IPS DF 6.9 (cell line): ENCODE results near the gene PTPRD.

Source experiments
- DNase-seq: peaks from one replicate; pipeline ENCODE4 v3.0.0-alpha.2; 2013; ENCODE audit warnings: low read depth, low spot score
- H3K27ac ChIP-seq: one replicate; pipeline ENCODE4 v1.5.1; 2013; ENCODE audit warnings: low read length, control low read depth
- H3K27me3 ChIP-seq: 2 replicates; pipeline ENCODE4 v1.6.1; 2013; ENCODE audit warnings: mild to moderate bottlenecking, low read length; ENCODE audit not compliant: control insufficient read depth, insufficient read depth
- H3K36me3 ChIP-seq: 2 replicates; pipeline ENCODE4 v1.6.1; 2013; ENCODE audit warnings: low read length; ENCODE audit not compliant: control insufficient read depth, insufficient read depth
- H3K4me1 ChIP-seq: 2 replicates; pipeline ENCODE4 v1.6.1; 2013; ENCODE audit warnings: low read length; ENCODE audit not compliant: control insufficient read depth, insufficient read depth
- H3K4me3 ChIP-seq: 2 replicates; pipeline ENCODE4 v1.5.1; 2013; ENCODE audit warnings: mild to moderate bottlenecking, low read length
- H3K9me3 ChIP-seq: 2 replicates; pipeline ENCODE4 v1.6.1; 2013; ENCODE audit warnings: low read length, inconsistent platforms; ENCODE audit not compliant: control insufficient read depth, insufficient read depth
- WGBS: extraction: QIAGEN DNeasy Blood & Tissue Kit; methylation state at CpG from one replicate; pipeline ENCODE4 v1.1.7; 2013; ENCODE audit warnings: mixed read lengths, missing lambda C conversion rate; ENCODE audit not compliant: insufficient read length, insufficient coverage; 5-methylcytosine and 5-hydroxymethylcytosine counted together

The PTPRD gene

GRCh38 chr9:8567963-8568579 is 2044.7 kb downstream of the PTPRD start:
- H3K36me3 ChIP-seq = no peaks in the 10 kb centered on the region
- no CpG with 5 or more reads among the region's 2 CpGs for WGBS
- no peak overlapping the region for H3K4me3 ChIP-seq
- H3K27me3 ChIP-seq = no peaks in the 10 kb centered on the region
- H3K27ac ChIP-seq = no peak overlapping the region
- H3K9me3 ChIP-seq = no peaks in the 10 kb centered on the region
- no peak for DNase-seq
- H3K4me1 ChIP-seq = no peaks in the 10 kb centered on the region

GRCh38 chr9:8564960-8565359 is 2047.8 kb downstream of the PTPRD start:
- Histone ChIP-seq H3K27me3 (no peaks in the 10 kb centered on the region), H3K9me3 (no peaks in the 10 kb centered on the region), H3K36me3 (no peaks in the 10 kb centered on the region), H3K27ac (no peak overlapping the region), H3K4me1 (peaks cover 3% of the 10 kb centered on the region; the same call in 1 of the 2 replicates), H3K4me3 (no peak overlapping the region)
- no CpG with 5 or more reads among the region's 6 CpGs for WGBS
- no peak for DNase-seq

- no CpG with 5 or more reads among the region's 6 CpGs for WGBS
- no peak overlapping the region for H3K27ac ChIP-seq
- DNase-seq = no peak
- H3K36me3 ChIP-seq = no peaks in the 10 kb centered on the region
- H3K4me3 ChIP-seq = no peak overlapping the region
- H3K27me3 ChIP-seq = no peaks in the 10 kb centered on the region
- H3K4me1 ChIP-seq = peaks cover 3% of the 10 kb centered on the region; the same call in 1 of the 2 replicates
- H3K9me3 ChIP-seq = no peaks in the 10 kb centered on the region
Measured at GRCh38 chr9:8560560-8561525, 2052.0 kb downstream of the PTPRD start.

GRCh38 chr9:8558176-8558575 is 2054.6 kb downstream of the PTPRD start:
- no peak overlapping the region for H3K27ac ChIP-seq
- no peaks in the 10 kb centered on the region for H3K27me3 ChIP-seq
- no peaks in the 10 kb centered on the region for H3K9me3 ChIP-seq
- no CpG with 5 or more reads among the region's 2 CpGs for WGBS
- H3K4me1 ChIP-seq = peaks cover 3% of the 10 kb centered on the region; the same call in 1 of the 2 replicates
- H3K36me3 ChIP-seq = no peaks in the 10 kb centered on the region
- DNase-seq = no peak
- H3K4me3 ChIP-seq = no peak overlapping the region

- no peak for DNase-seq
- H3K36me3 ChIP-seq = no peaks in the 10 kb centered on the region
- no CpG with 5 or more reads among the region's 4 CpGs for WGBS
- H3K4me3 ChIP-seq = no peak overlapping the region
- H3K27me3 ChIP-seq = no peaks in the 10 kb centered on the region
- H3K27ac ChIP-seq = no peak overlapping the region
- no peaks in the 10 kb centered on the region for H3K4me1 ChIP-seq
- no peaks in the 10 kb centered on the region for H3K9me3 ChIP-seq
Measured at GRCh38 chr9:8555762-8556500, 2056.9 kb downstream of the PTPRD start.

GRCh38 chr9:8553444-8553843 is 2059.4 kb downstream of the PTPRD start:
- Histone ChIP-seq H3K27me3 (no peaks in the 10 kb centered on the region), H3K36me3 (no peaks in the 10 kb centered on the region), H3K4me1 (no peaks in the 10 kb centered on the region), H3K9me3 (no peaks in the 10 kb centered on the region), H3K27ac (no peak overlapping the region), H3K4me3 (no peak overlapping the region)
- no peak for DNase-seq
- 100% methylated on average over 1 of the region's 4 CpGs for WGBS

GRCh38 chr9:8552732-8553131 is 2060.1 kb downstream of the PTPRD start:
- Histone ChIP-seq H3K4me3 (no peak overlapping the region), H3K36me3 (no peaks in the 10 kb centered on the region), H3K27ac (no peak overlapping the region), H3K9me3 (no peaks in the 10 kb centered on the region), H3K27me3 (no peaks in the 10 kb centered on the region), H3K4me1 (no peaks in the 10 kb centered on the region)
- no CpG with 5 or more reads among the region's 3 CpGs for WGBS
- no peak for DNase-seq

- no peaks in the 10 kb centered on the region for H3K4me1 ChIP-seq
- no peaks in the 10 kb centered on the region for H3K36me3 ChIP-seq
- no peak overlapping the region for H3K4me3 ChIP-seq
- H3K9me3 ChIP-seq = no peaks in the 10 kb centered on the region
- no peaks in the 10 kb centered on the region for H3K27me3 ChIP-seq
- no peak overlapping the region for H3K27ac ChIP-seq
- no CpG with 5 or more reads among the region's 1 CpG for WGBS
- DNase-seq = no peak
Measured at GRCh38 chr9:8549214-8549613, 2063.6 kb downstream of the PTPRD start.

GRCh38 chr9:8543219-8543618 is 2069.6 kb downstream of the PTPRD start:
- Histone ChIP-seq H3K27ac (no peak overlapping the region), H3K4me3 (no peak overlapping the region), H3K4me1 (no peaks in the 10 kb centered on the region), H3K9me3 (no peaks in the 10 kb centered on the region), H3K36me3 (no peaks in the 10 kb centered on the region), H3K27me3 (no peaks in the 10 kb centered on the region)
- DNase-seq = no peak
- no CpG with 5 or more reads among the region's 2 CpGs for WGBS

GRCh38 chr9:8542537-8542936 is 2070.3 kb downstream of the PTPRD start:
- Histone ChIP-seq H3K9me3 (no peaks in the 10 kb centered on the region), H3K4me1 (no peaks in the 10 kb centered on the region), H3K27ac (no peak overlapping the region), H3K4me3 (no peak overlapping the region), H3K27me3 (no peaks in the 10 kb centered on the region), H3K36me3 (no peaks in the 10 kb centered on the region)
- WGBS = no CpG with 5 or more reads among the region's 4 CpGs
- DNase-seq = no peak
